H1 (cell line): Measurements from ENCODE around the gene COMT. TPM values are rescaled to one million over a fixed set of nuclear protein-coding genes. Genes with fewer than 3 reads are reported as not detected.
A peak's percentile ranks its signal among the peaks of the same experiment; 100 is the strongest.

ENCODE experiments used
- CTCF ChIA-PET: fragments of 300-600 bp; sonication (Branson Sonifier 250); formaldehyde crosslinking; loops from one replicate; lab custom pipeline; 2021; ENCODE audit not compliant: partially characterized antibody; lab: Charles Lee
- POLR2A ChIA-PET: fragments of 300-600 bp; sonication (Branson Sonifier 250); formaldehyde crosslinking; loops from one replicate; lab custom pipeline; 2021; ENCODE audit warnings: inconsistent platforms; ENCODE audit not compliant: partially characterized antibody; lab: Charles Lee
- DNase-seq, 2 experiments: peaks; one replicate each; pipeline versions ENCODE4 v3.0.0 to v3.0.0-alpha.2; 2010 to 2022; ENCODE audit warnings: low spot score in 2 of 2, low read depth in 1 of 2, mixed read lengths in 1 of 2
- FAIRE-seq: peaks from 2 replicates; lab custom pipeline; 2011; peaks lifted over from hg19 to GRCh38; lab: Jason Lieb, UNC
- H2AFZ ChIP-seq: 2 replicates; pipeline ENCODE4 v1.8.1; 2012; ENCODE audit warnings: low read length, inconsistent platforms
- H2AK5ac ChIP-seq: 2 replicates; pipeline ENCODE4 v1.6.1; 2013; ENCODE audit warnings: low read depth, low read length
- H2BK120ac ChIP-seq: replicated peaks from 2 replicates; pipeline ENCODE3; 2013; ENCODE audit warnings: low read depth, low read length, inconsistent platforms
- H2BK12ac ChIP-seq: 2 replicates; pipeline ENCODE4 v1.6.1; 2013; ENCODE audit warnings: low read depth, low read length
- H2BK15ac ChIP-seq: 2 replicates; pipeline ENCODE4 v1.6.1; 2013; ENCODE audit warnings: low read length
- H2BK20ac ChIP-seq: 2 replicates; pipeline ENCODE4 v1.6.1; 2013; ENCODE audit warnings: low read length
- H2BK5ac ChIP-seq: 2 replicates; pipeline ENCODE4 v1.6.1; 2013; ENCODE audit warnings: low read depth, low read length
- H3K14ac ChIP-seq: 2 replicates; pipeline ENCODE4 v1.6.1; 2013; ENCODE audit warnings: inconsistent platforms; ENCODE audit not compliant: insufficient read length
- H3K18ac ChIP-seq: 2 replicates; pipeline ENCODE4 v1.6.1; 2013; ENCODE audit warnings: low read length; ENCODE audit errors: extremely low read depth
- H3K23ac ChIP-seq: 2 replicates; pipeline ENCODE4 v1.6.1; 2013; ENCODE audit warnings: inconsistent platforms; ENCODE audit not compliant: insufficient read length
- H3K23me2 ChIP-seq: 2 replicates; pipeline ENCODE4 v1.6.1; 2013; ENCODE audit warnings: low read depth, low read length
- H3K27ac ChIP-seq: 2 replicates; pipeline ENCODE4 v1.6.1; 2011; ENCODE audit warnings: low read depth, low read length, inconsistent platforms
- H3K27me3 ChIP-seq, 4 experiments: replicated peaks in 1 of 4; 1 replicate in 1 of 4; 2 replicates in 3 of 4; pipeline versions ENCODE4 v1.6.1 to v1.8.1; 2011 to 2013; ENCODE audit warnings: low read length in 3 of 4, mild to moderate bottlenecking in 3 of 4, inconsistent platforms in 2 of 4, mixed read lengths in 2 of 4, moderate library complexity in 1 of 4; ENCODE audit not compliant: control insufficient read depth in 3 of 4, insufficient read depth in 3 of 4; ENCODE audit errors: extremely low read depth in 1 of 4
- H3K36me3 ChIP-seq, 4 experiments: 2 replicates each; pipeline versions ENCODE4 v1.6.1 to v1.8.1; 2011 to 2013; ENCODE audit warnings: mild to moderate bottlenecking in 4 of 4, low read length in 3 of 4, moderate library complexity in 2 of 4, control low read depth in 1 of 4, inconsistent platforms in 1 of 4; ENCODE audit not compliant: insufficient read depth in 4 of 4, control insufficient read depth in 2 of 4
- H3K4ac ChIP-seq: replicated peaks from 2 replicates; pipeline ENCODE3; 2013; ENCODE audit warnings: low read length, low read depth, mixed read lengths, inconsistent platforms; ENCODE audit not compliant: insufficient read length
- H3K4me1 ChIP-seq, 4 experiments: replicated peaks in 1 of 4; 1 replicate in 1 of 4; 2 replicates in 3 of 4; pipeline versions ENCODE4 v1.6.1 to v1.8.1; 2011 to 2013; ENCODE audit warnings: low read length in 3 of 4, inconsistent platforms in 2 of 4, mixed read lengths in 1 of 4; ENCODE audit not compliant: insufficient read depth in 4 of 4, control insufficient read depth in 3 of 4
- H3K4me2 ChIP-seq, 2 experiments: 2 replicates each; pipeline versions ENCODE4 v1.6.1 to v1.8.1; 2011 to 2013; ENCODE audit warnings: low read depth in 2 of 2, low read length in 2 of 2, control low read depth in 1 of 2, inconsistent platforms in 1 of 2, mild to moderate bottlenecking in 1 of 2; ENCODE audit not compliant: insufficient read depth in 1 of 2
- H3K4me3 ChIP-seq, 4 experiments: fragments of 200-600, 300-600 bp in 1 of 4; sonication (generic), shearing (Covaris generic), sonication (Bioruptor Twin) in 1 of 4; 2 replicates each; pipeline versions ENCODE4 v1.5.1 to v1.8.1; 2011 to 2016; ENCODE audit warnings: low read length in 4 of 4, low read depth in 3 of 4, control low read depth in 2 of 4, inconsistent platforms in 2 of 4, mild to moderate bottlenecking in 2 of 4, mixed read lengths in 1 of 4, moderate library complexity in 1 of 4; ENCODE audit not compliant: insufficient read depth in 2 of 4; ENCODE audit errors: extremely low read depth in 1 of 4
- H3K56ac ChIP-seq: replicated peaks from 2 replicates; pipeline ENCODE3; 2013; ENCODE audit warnings: low read depth, mild to moderate bottlenecking, mixed read lengths, low read length, inconsistent platforms; ENCODE audit not compliant: insufficient read length
- H3K79me1 ChIP-seq: 2 replicates; pipeline ENCODE4 v1.6.1; 2013; ENCODE audit warnings: low read depth, low read length, control low read depth
- H3K79me2 ChIP-seq, 2 experiments: 2 replicates each; pipeline versions ENCODE4 v1.6.1 to v1.8.1; 2012 to 2013; ENCODE audit warnings: low read length in 2 of 2, mild to moderate bottlenecking in 2 of 2, inconsistent platforms in 1 of 2; ENCODE audit not compliant: insufficient read depth in 2 of 2, control insufficient read depth in 1 of 2
- H3K9ac ChIP-seq, 4 experiments: replicated peaks in 1 of 4; 1 replicate in 1 of 4; 2 replicates in 3 of 4; pipeline versions ENCODE4 v1.6.1 to v1.8.1; 2011 to 2013; ENCODE audit warnings: low read depth in 3 of 4, low read length in 3 of 4, control low read depth in 2 of 4, mild to moderate bottlenecking in 2 of 4, moderate library complexity in 2 of 4, inconsistent platforms in 1 of 4; ENCODE audit errors: extremely low read depth in 1 of 4
- H3K9me3 ChIP-seq, 2 experiments: 2 replicates each; pipeline versions ENCODE4 v1.6.1 to v1.8.1; 2012 to 2013; ENCODE audit warnings: mild to moderate bottlenecking in 2 of 2, moderate library complexity in 2 of 2, control low read depth in 1 of 2, inconsistent platforms in 1 of 2, low read depth in 1 of 2, low read length in 1 of 2, mixed read lengths in 1 of 2; ENCODE audit not compliant: insufficient read depth in 2 of 2
- H4K20me1 ChIP-seq, 2 experiments: replicated peaks in 1 of 2; 2 replicates each; pipeline versions ENCODE3 to v1.8.1; 2011 to 2013; ENCODE audit warnings: inconsistent platforms in 2 of 2, low read length in 2 of 2, mild to moderate bottlenecking in 1 of 2; ENCODE audit not compliant: insufficient read depth in 2 of 2, control insufficient read depth in 1 of 2
- H4K5ac ChIP-seq: 2 replicates; pipeline ENCODE4 v1.6.1; 2013; ENCODE audit warnings: low read length, low read depth, mixed read lengths, inconsistent platforms; ENCODE audit not compliant: insufficient read length
- H4K8ac ChIP-seq: 2 replicates; pipeline ENCODE4 v1.8.0; 2013; ENCODE audit warnings: mild to moderate bottlenecking, moderate library complexity, low read length, inconsistent platforms; ENCODE audit not compliant: insufficient read depth; ENCODE audit errors: extremely low read depth
- H4K91ac ChIP-seq: replicated peaks from 2 replicates; pipeline ENCODE3; 2013; ENCODE audit warnings: low read length, mixed read lengths, inconsistent platforms; ENCODE audit not compliant: insufficient read length
- BCL11A ChIP-seq, 2 experiments: IDR thresholded peaks; one replicate each; pipeline ENCODE4 v1.6.1; 2011; ENCODE audit warnings: low read depth in 2 of 2, low read length in 2 of 2, mild to moderate bottlenecking in 2 of 2
- CHD1 ChIP-seq: IDR thresholded peaks from 2 replicates; pipeline ENCODE4 v1.6.1; 2012; ENCODE audit warnings: low read depth, low read length, improper control_type of control experiment
- HDAC2 ChIP-seq, 2 experiments: fragments of 300-600 bp in 1 of 2; sonication (generic) in 1 of 2; IDR thresholded peaks; 2 replicates each; pipeline ENCODE4 v1.6.1; 2011 to 2012; ENCODE audit warnings: low read depth in 2 of 2, low read length in 2 of 2, mild to moderate bottlenecking in 2 of 2, moderate library complexity in 2 of 2, borderline replicate concordance in 1 of 2, inconsistent platforms in 1 of 2
- POLR2A ChIP-seq, 2 experiments: IDR thresholded peaks; 1 replicate in 1 of 2; 2 replicates in 1 of 2; pipeline ENCODE4 v1.6.1; 2011; ENCODE audit warnings: low read depth in 2 of 2, low read length in 2 of 2, mild to moderate bottlenecking in 2 of 2; ENCODE audit errors: control extremely low read depth in 1 of 2
- POU5F1 ChIP-seq: IDR thresholded peaks from 2 replicates; pipeline ENCODE4 v1.6.1; 2011; ENCODE audit warnings: low read depth, mild to moderate bottlenecking, low read length, moderate library complexity
- SP1 ChIP-seq: IDR thresholded peaks from 2 replicates; pipeline ENCODE4 v1.6.1; 2011; ENCODE audit warnings: low read depth, low read length
- TCF12 ChIP-seq: IDR thresholded peaks from 2 replicates; pipeline ENCODE4 v1.6.1; 2011; ENCODE audit warnings: low read depth, mild to moderate bottlenecking, low read length
- YY1 ChIP-seq: IDR thresholded peaks from 2 replicates; pipeline ENCODE4 v1.6.1; 2011; ENCODE audit warnings: low read depth, mild to moderate bottlenecking, low read length
- WGBS, 2 experiments: shearing (Covaris generic) in 1 of 2; methylation state at CpG; one replicate each; pipeline versions ENCODE4 v1.1.6 to v1.1.7; 2013 to 2015; ENCODE audit warnings: low lambda C conversion rate in 2 of 2, mixed read lengths in 2 of 2, inconsistent platforms in 1 of 2, low coverage in 1 of 2, missing lambda C conversion rate in 1 of 2; ENCODE audit not compliant: insufficient replicate concordance in 2 of 2, insufficient coverage in 1 of 2, insufficient read length in 1 of 2; ENCODE audit errors: extremely low coverage in 1 of 2, missing lambda C conversion rate in 1 of 2; 5-methylcytosine and 5-hydroxymethylcytosine counted together
- polyA plus RNA-seq, 7 experiments: library from polyadenylated mRNA; depleted of rRNA in 3 of 7; stranded (reverse) in 5 of 7; unstranded in 2 of 7; fragments of >200 nt in 5 of 7; fragments of 200-250 nt in 2 of 7; gene quantifications; 1 replicate in 5 of 7; 2 replicates in 1 of 7; 4 replicates in 1 of 7; pipeline versions ENCODE4 v1.2.1 to v1.2.3, GENCODE V29; 2011 to 2013; ENCODE audit warnings: missing spikeins in 2 of 7, mixed read lengths in 2 of 7
- total RNA-seq: library from RNA; stranded (reverse); fragmentation: NEBNext Ultra II Directional; extraction: Animal tissue kit (Norgen Biotek cat#: 25700); gene quantifications from 2 replicates; pipeline ENCODE4 v1.2.1, GENCODE V29; 2021
- TF ChIP-seq, protein P1 (sequence below), 3 experiments: IDR thresholded peaks; 1 replicate in 2 of 3; 2 replicates in 1 of 3; pipeline versions ENCODE4 v1.5.1 to v1.6.1; 2011; ENCODE audit warnings: low read length in 3 of 3, mild to moderate bottlenecking in 3 of 3, inconsistent platforms in 2 of 3, low read depth in 1 of 3, moderate library complexity in 1 of 3; ENCODE audit not compliant: insufficient read depth in 1 of 3; ENCODE audit errors: control extremely low read depth in 1 of 3

COMT gene
- total and polyA plus RNA-seq, 2 of the 8 experiments (the other 6 are each of a cell fraction or from before 2014, with no cell fraction given), result 15.2 to 33.7 TPM

DNA sequence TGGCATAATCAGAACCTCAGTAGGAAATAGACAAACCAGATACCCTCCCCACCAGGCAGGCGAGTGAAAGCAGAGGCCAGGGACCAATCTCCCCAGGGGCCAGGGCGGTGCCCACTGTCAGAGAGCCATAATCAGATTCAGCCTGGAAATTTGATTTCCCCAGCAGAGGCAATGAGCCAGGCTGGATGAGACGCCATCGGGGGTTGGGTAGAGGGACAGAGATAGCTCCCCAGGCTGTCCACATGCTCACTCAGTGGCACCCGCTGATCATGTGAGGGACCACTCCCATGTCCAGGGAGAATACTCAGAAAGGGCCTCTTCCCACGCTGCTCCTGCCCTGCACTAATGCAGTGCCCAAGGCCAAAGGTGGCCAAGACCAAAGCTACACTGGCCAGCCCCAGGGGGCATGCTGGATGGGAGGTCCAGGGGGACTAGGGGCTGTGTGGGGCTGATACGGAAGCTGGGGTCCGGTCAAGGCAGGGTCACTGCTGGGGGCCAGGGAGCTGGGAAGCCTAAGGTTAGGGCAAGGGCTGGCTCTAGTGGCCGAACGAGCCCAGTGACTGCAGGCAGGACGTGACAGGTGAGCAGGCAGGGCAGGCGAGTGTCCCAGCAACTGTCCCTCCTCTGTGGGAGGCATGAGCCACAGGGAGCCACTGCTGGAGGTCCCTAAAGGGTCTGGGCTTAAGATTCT, 55.3 kb downstream of the COMT start:
- Histone ChIP-seq H2BK120ac (no peak overlapping the region), H2BK12ac (peak overlapping the region; percentile 43; the same call in 1 of the 2 replicates), H3K79me2 (no peaks in the 10 kb centered on the region), H3K4me1 (peaks cover 4 to 31% (median 18%) of the 10 kb centered on the region in 4 experiments), H4K91ac (peak overlapping the region; percentile 62), H2AK5ac (0 out of 2 replicates have a peak overlapping the region, but pooled peaks have one; percentile 13), H2BK15ac (no peak overlapping the region), H3K4me2 (no peak overlapping the region), H3K18ac (no peak overlapping the region), H3K56ac (no peak overlapping the region)
- CTCF ChIA-PET, result interaction anchor here (0.6 to 4.3 kb wide), 5 partner anchors 12 to 1918 kb away, joined by 3 to 25 read pairs (median 4); no protein-coding TSS in a partner anchor
- TF ChIP-seq, protein P1, sequence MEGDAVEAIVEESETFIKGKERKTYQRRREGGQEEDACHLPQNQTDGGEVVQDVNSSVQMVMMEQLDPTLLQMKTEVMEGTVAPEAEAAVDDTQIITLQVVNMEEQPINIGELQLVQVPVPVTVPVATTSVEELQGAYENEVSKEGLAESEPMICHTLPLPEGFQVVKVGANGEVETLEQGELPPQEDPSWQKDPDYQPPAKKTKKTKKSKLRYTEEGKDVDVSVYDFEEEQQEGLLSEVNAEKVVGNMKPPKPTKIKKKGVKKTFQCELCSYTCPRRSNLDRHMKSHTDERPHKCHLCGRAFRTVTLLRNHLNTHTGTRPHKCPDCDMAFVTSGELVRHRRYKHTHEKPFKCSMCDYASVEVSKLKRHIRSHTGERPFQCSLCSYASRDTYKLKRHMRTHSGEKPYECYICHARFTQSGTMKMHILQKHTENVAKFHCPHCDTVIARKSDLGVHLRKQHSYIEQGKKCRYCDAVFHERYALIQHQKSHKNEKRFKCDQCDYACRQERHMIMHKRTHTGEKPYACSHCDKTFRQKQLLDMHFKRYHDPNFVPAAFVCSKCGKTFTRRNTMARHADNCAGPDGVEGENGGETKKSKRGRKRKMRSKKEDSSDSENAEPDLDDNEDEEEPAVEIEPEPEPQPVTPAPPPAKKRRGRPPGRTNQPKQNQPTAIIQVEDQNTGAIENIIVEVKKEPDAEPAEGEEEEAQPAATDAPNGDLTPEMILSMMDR (IDR thresholded peaks at IDR 0.05; ENCODE audit: control extremely low read depth in 1 of 3, insufficient read depth in 1 of 3, low read depth in 1 of 3, low read length in 3 of 3), result no peak
- TF ChIP-seq POU5F1, result no peak
- TF ChIP-seq BCL11A (IDR thresholded peaks at IDR 0.05; ENCODE audit: low read depth in 2 of 2, low read length in 2 of 2), result no peak
- no peak for TF ChIP-seq HDAC2 (IDR thresholded peaks at IDR 0.05; ENCODE audit: borderline replicate concordance in 1 of 2, low read depth in 2 of 2, low read length in 2 of 2)
- TF ChIP-seq POLR2A (IDR thresholded peaks at IDR 0.05; ENCODE audit: control extremely low read depth in 1 of 2, low read depth in 2 of 2, low read length in 2 of 2), result no peak
- no peak for TF ChIP-seq SP1
- no peak for TF ChIP-seq YY1
- TF ChIP-seq TCF12, result no peak
- TF ChIP-seq CHD1, result no peak
- TF ChIP-seq, all 59 proteins: peak for 0
- Histone ChIP-seq H3K36me3 (no peaks in the 10 kb centered on the region), H3K4ac (no peak overlapping the region), H3K14ac (no peak overlapping the region), H3K23ac (no peak overlapping the region), H4K8ac (no peak overlapping the region; the same call in 1 of the 2 replicates), H3K79me1 (peaks cover 3% of the 10 kb centered on the region), H4K20me1 (peaks cover 2% of the 10 kb centered on the region in 2 experiments), H2BK5ac (no peak overlapping the region), H2AFZ (no peak overlapping the region), H3K9me3 (no peaks in the 10 kb centered on the region), H4K5ac (no peak overlapping the region), H3K27me3 (no peaks in the 10 kb centered on the region), H2BK20ac (no peak overlapping the region), H3K23me2 (peaks cover 6% of the 10 kb centered on the region; the same call in 1 of the 2 replicates), H3K27ac (no peak overlapping the region), H3K4me3 (no peak overlapping the region), H3K9ac (no peak overlapping the region; a peak in 1 of 7 replicates)
- POLR2A ChIA-PET, result interaction anchor here (1.1 kb wide), 1 partner anchor 12 kb away, joined by 4 read pairs; no protein-coding TSS in a partner anchor
- no peak for FAIRE-seq
- 87% methylated on average over 11 of the region's 12 CpGs; no CpG with 5 or more reads in 1 of the 2 experiments for WGBS, 2 experiments
- no peak for DNase-seq
